ENCODE measurements around the gene TTLL1. TPM values are rescaled to one million over a fixed set of nuclear protein-coding genes. Genes with fewer than 3 reads are reported as not detected.
A peak's percentile ranks its signal among the peaks of the same experiment; 100 is the strongest.

The TTLL1 gene
- total and polyA plus RNA-seq, 4 donors = 0.50 to 2.2 (median 1.1) TPM

GRCh38 chr22:43079742-43080141 is 9.4 kb downstream of the TTLL1 start:
- DNase-seq (ENCODE audit: low spot score) = no peak
- Histone ChIP-seq H3K36me3 (ENCODE audit: control insufficient read depth in 4 of 4, insufficient read depth in 3 of 4, low read depth in 1 of 4, low read length in 3 of 4) (no peaks in the 10 kb centered on the region), H3K4me3 (ENCODE audit: low read depth in 1 of 3, low read length in 3 of 3) (no peak overlapping the region), H3K9ac (ENCODE audit: low read depth in 1 of 2, low read length in 2 of 2) (no peak overlapping the region), H3K27ac (ENCODE audit: low read depth in 1 of 2, low read length in 2 of 2) (no peak overlapping the region), H3K4me1 (ENCODE audit: control insufficient read depth in 4 of 4, insufficient read depth in 4 of 4, low read length in 3 of 4) (no peaks in the 10 kb centered on the region), H3K27me3 (ENCODE audit: control insufficient read depth in 4 of 4, insufficient read depth in 4 of 4, low read length in 3 of 4) (no peaks in the 10 kb centered on the region), H3K9me3 (ENCODE audit: control insufficient read depth in 4 of 4, low read length in 3 of 4) (no peaks in the 10 kb centered on the region)
- TF ChIP-seq JUND (IDR thresholded peaks at IDR 0.05) (no peak), YY1 (IDR thresholded peaks at IDR 0.05) (no peak)
- 93% methylated on average over 14 of the region's 14 CpGs for WGBS

GRCh38 chr22:43078522-43078921 is 10.7 kb downstream of the TTLL1 start:
- no peaks in the 10 kb centered on the region for H3K4me1 ChIP-seq (ENCODE audit: control insufficient read depth in 4 of 4, insufficient read depth in 4 of 4, low read length in 3 of 4)
- H3K9ac ChIP-seq (ENCODE audit: low read depth in 1 of 2, low read length in 2 of 2) = no peak overlapping the region
- no peak overlapping the region for H3K4me3 ChIP-seq (ENCODE audit: low read depth in 1 of 3, low read length in 3 of 3)
- H3K9me3 ChIP-seq (ENCODE audit: control insufficient read depth in 4 of 4, low read length in 3 of 4) = no peaks in the 10 kb centered on the region
- 57% methylated on average over 12 of the region's 12 CpGs for WGBS
- H3K36me3 ChIP-seq (ENCODE audit: control insufficient read depth in 4 of 4, insufficient read depth in 3 of 4, low read depth in 1 of 4, low read length in 3 of 4) = no peaks in the 10 kb centered on the region
- TF ChIP-seq RXRA (IDR thresholded peaks at IDR 0.05) = peak in 1 of 2 donors; percentile 31
- peak; percentile 35 for TF ChIP-seq NR2F2 (IDR thresholded peaks at IDR 0.05)
- TF ChIP-seq TAF1 (conservative IDR thresholded peaks at IDR 0.05) = no peak
- no peak for TF ChIP-seq CTCF (IDR thresholded peaks at IDR 0.05; ENCODE audit: low read depth, low read length, missing input control)
- no peak for TF ChIP-seq GABPA (IDR thresholded peaks at IDR 0.05 in 1 of 2, conservative IDR thresholded peaks at IDR 0.05 in 1 of 2)
- TF ChIP-seq FOXA1 (IDR thresholded peaks at IDR 0.05) = no peak
- peak; percentile 28 to 29 for TF ChIP-seq HNF4A (conservative IDR thresholded peaks at IDR 0.05)
- no peak for DNase-seq (ENCODE audit: low spot score)
- no peaks in the 10 kb centered on the region for H3K27me3 ChIP-seq (ENCODE audit: control insufficient read depth in 4 of 4, insufficient read depth in 4 of 4, low read length in 3 of 4)
- no peak overlapping the region for H3K27ac ChIP-seq (ENCODE audit: low read depth in 1 of 2, low read length in 2 of 2)

- H3K36me3 ChIP-seq (ENCODE audit: control insufficient read depth in 4 of 4, insufficient read depth in 3 of 4, low read depth in 1 of 4, low read length in 3 of 4) = no peaks in the 10 kb centered on the region
- H3K27ac ChIP-seq (ENCODE audit: low read depth in 1 of 2, low read length in 2 of 2) = no peak overlapping the region
- no peaks in the 10 kb centered on the region for H3K9me3 ChIP-seq (ENCODE audit: control insufficient read depth in 4 of 4, low read length in 3 of 4)
- H3K27me3 ChIP-seq (ENCODE audit: control insufficient read depth in 4 of 4, insufficient read depth in 4 of 4, low read length in 3 of 4) = no peaks in the 10 kb centered on the region
- H3K9ac ChIP-seq (ENCODE audit: low read depth in 1 of 2, low read length in 2 of 2) = no peak overlapping the region
- TF ChIP-seq FOXA2 (IDR thresholded peaks at IDR 0.05) (no peak), YY1 (IDR thresholded peaks at IDR 0.05) (no peak), HNF4G (IDR thresholded peaks at IDR 0.05) (no peak), SP1 (IDR thresholded peaks at IDR 0.05) (no peak), HNF4A (conservative IDR thresholded peaks at IDR 0.05) (no peak), RAD21 (IDR thresholded peaks at IDR 0.05) (no peak), NR2F2 (IDR thresholded peaks at IDR 0.05) (no peak), JUND (IDR thresholded peaks at IDR 0.05) (no peak), ZBTB33 (IDR thresholded peaks at IDR 0.05) (no peak)
- H3K4me3 ChIP-seq (ENCODE audit: low read depth in 1 of 3, low read length in 3 of 3) = no peak overlapping the region
- DNase-seq (ENCODE audit: low spot score) = no peak
- WGBS = 77% methylated on average over 20 of the region's 20 CpGs
- no peaks in the 10 kb centered on the region for H3K4me1 ChIP-seq (ENCODE audit: control insufficient read depth in 4 of 4, insufficient read depth in 4 of 4, low read length in 3 of 4)
Measured at GRCh38 chr22:43077121-43077877, 11.9 kb downstream of the TTLL1 start.

All from liver (tissue), 9 donors.